HL-60/S4 treated with retinoic acid at 250 ng/mL for 4 days and 3 days (cell line): ENCODE data around the gene OXCT2.
"Not testable (repeated sequence)": the region's sequence is repeated elsewhere in the genome, so short reads cannot be mapped to it uniquely, and the experiment has no call there.

Experiments
- in situ Hi-C: fragments of 300-500 bp; cut with MboI; formaldehyde crosslinking; loops from 2 replicates; pipeline ENCODE4 v1.7.0; 2022; ENCODE audit warnings: low sequenced_read_pairs

The OXCT2 gene

DNA sequence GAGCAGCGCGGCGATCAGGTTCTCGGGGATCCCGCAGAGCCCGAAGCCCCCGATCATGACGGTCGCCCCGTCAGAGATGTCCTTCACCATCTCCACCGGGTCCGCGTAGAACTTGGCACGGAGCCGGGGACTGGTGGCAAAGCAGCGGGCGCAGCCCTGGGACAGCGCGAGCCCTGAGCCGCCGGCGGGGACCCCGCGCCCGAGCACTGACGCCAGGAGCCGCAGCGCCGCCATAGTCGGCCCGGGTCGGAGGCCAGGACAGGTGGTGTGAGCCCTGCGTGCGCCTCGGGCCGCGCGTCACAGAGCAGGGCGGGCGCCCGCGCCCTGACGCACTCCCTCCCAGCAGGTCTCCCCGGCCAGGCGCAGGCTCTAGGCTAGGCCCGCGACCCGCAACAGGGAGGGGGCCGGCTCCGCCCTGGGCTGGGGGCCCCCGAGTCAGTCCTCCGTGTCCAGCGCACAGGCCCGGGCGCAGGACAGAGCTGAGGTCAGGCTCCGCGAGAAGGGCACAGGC lies at the start of gene OXCT2:
TSS of gene OXCT2 (minus strand) at position 327 of the 511 bp plus-strand sequence. CDS start at position 234, 93 bp downstream.
- in situ Hi-C loops: not testable (repeated sequence)

DNA sequence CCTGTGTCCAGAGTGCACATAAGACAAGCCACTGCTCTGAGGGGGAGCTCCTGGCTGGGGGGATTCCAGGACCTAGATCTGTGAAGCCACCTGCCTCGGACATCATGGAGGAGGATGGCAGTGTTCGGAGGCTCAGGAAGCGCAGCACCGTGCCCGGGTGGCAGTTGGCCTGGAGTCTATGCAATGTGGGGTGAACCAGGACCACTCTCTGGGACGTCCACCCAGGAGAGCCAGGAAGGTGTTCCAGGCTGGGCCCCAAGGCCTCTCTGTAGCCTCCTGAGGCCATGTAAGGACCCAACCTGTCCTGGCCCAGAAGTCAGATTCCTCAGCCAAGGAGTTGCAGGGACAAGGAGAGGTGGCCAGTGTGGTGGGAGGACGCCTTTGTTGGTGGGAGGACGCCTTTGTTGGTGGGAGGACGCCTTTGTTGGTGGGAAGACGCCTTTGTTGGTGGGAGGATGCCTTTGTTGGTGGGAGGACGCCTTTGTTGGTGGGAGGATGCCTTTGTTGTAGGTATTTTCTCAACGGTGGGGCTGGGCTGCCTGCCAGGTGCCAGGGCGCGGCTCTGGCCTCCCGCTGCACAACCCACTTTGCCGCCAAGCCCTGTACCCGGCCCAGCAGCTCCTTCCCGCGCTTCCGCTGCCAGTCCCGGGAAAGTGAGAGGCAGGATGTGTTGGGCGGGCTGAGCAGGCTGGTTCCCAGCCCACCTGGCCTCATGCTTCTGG lies 48.1 kb upstream of the OXCT2 start:
- in situ Hi-C loops: loop anchor here (10.0 kb wide), 1 partner anchor 156 kb away; no protein-coding TSS in a partner anchor

DNA sequence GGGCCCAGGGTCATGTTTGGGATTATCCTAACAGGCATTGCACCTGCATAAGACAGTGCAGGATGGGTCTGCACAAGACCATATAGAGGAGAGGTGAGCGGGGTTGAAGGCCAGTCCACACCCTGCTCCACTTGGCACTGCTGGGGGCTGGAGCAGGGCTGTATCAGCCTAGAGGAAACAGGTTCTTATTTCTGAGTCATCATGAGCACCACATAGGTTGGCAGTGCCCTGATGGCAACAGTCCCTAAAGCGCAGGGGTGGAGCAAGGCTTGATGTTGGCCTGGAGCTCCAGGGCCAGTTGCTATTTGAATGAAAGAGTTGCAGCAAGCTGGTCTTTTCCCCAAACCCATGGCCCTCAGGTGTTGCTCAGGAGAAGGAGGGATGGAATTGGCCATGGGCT lies 47.3 kb upstream of the OXCT2 start:
- in situ Hi-C loops: loop anchor here (10.0 kb wide), 1 partner anchor 156 kb away; no protein-coding TSS in a partner anchor

DNA sequence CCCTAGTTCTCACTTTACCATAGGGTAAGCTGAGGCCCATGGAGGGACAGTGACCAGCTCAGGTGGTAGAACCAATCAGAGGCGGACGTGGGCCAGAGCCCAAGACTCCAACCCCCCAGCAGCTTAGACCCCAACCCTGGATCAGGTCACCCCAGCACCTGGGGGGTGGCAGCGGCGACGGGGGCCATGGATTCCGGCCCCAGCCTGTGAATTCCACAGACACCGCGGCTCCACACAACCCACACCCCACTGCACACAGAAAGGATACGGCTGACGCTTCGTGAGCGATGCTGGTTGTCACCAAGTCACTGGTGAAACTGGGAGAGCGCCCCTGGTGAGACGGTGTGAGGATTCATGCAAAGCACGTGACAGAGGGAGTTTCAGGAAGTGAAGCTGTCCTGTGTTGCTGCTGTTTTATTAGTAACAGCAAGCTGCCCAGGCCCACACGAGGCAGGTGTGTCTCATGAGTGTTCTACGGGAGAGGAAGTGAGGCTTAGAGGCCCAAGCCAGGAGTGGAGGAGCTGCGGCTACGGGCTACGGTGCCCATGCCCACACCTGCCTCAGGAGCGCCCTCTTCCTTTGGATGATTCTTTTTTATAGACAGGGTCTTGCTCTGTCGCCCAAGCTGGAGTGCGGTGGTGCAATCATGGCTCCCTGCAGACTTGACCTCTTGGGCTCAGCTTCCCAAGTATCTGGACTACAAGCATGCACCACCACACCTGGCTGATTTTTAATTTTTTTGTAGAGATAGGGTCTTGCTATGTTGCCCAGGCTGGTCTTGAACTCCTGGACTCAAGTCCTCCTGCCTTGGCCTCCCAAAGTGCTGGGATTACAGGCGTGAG lies 46.2 kb upstream of the OXCT2 start:
- in situ Hi-C loops: loop anchor here (10.0 kb wide), 1 partner anchor 157 kb away; no protein-coding TSS in a partner anchor

DNA sequence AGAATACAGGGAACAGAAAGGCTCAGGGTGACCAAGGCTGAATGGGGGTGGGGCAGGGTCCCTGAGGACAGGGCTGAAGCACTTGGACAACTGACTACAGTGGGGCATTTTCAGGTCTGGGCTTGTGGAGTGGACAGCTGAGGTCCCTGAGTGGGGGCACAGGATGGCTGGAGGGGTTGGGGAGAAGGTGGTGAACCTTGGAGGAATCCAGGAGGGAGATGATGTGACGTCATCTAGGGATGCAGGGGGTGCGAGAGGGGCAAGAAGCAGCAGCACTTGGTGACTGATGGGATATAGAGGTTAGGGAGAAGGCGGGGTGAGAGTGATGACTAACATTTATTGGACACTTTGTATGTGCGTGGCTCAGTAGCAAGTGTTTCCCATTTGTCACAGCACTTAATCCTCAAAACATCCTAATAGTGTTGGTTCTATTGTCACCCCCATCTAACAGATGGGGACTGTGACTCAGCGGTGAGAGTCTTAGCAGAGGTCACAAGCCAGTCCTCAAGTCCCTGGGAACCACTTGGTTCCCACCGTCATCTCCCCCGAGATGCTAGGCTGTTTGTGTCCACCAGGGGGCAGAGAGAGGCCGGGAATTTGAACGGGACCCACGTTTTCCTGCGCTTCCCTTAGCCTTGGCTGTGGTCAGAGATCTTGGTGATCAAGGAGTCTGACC lies 45.4 kb upstream of the OXCT2 start:
- in situ Hi-C loops: loop anchor here (10.0 kb wide), 1 partner anchor 158 kb away; no protein-coding TSS in a partner anchor

DNA sequence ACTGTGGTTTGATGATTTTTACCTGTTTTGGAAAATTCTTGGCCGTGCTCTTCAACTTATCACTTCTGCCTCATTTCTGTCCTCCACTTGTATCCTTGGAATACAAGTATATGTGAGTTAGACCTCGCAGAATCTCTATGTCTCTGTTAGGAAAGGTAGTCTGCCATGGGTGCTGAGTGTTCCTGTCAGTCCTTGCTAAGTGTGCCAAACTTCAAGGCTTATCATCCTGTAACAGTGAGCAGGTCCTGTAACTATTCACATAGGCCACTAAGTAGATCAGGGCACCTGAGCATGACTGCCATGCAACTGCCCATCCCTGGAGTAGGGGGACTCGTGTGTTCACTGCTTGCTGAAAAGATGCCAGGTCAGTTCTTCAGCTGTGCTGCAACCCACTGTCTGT lies 41.8 kb upstream of the OXCT2 start:
- in situ Hi-C loops: loop anchor here (10.0 kb wide), 1 partner anchor 162 kb away; no protein-coding TSS in a partner anchor

DNA sequence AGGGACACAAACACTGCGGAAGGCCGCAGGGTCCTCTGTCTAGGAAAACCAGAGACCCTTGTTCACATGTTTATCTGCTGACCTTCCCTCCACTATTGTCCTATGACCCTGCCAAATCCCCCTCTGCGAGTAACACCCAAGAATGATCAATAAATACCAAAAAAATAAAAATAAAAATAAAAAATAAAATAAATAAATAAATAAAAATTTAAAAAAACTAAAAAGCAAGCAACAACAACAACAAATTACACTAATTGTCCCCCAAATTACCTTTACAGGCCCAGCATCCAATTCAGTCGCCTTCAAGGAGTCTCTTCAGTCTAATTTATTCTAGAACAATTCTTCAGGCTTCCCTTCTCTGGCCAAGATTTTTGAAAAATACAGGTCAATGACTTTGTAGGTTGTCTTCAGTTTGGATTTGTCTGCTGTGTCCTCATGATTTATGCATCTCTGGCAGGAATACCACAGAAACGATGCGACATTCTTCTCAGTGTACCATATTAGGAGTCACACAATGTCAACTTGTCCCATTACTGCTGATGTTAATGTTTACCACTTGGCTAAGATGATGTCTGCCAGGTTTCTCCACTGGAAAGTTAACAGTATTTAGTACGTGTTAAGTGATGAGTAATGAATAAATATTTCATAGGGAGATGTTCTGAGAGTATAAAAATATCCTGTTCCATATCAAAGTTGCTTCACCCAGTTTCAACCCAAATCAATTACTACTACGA lies 37.8 kb upstream of the OXCT2 start:
- in situ Hi-C loops: no loop called here

DNA sequence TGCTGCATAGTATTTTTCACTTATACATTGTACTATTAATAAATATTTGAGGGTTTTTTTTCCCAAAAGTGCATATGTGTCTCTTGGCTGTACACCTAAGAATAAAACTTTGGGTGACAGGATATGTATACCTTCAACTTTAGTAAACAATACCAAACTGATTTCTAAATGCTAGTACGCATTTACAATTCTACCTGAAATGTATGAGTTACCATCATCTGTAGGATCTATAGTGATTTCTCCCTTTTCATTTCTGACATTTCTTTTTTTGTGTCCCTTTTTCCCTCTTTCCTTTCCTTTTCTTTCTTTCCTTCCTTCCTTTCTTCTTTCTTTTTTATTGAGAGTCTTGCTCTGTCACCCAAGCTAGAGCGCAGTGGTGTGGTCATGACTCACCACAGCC lies 34.2 kb upstream of the OXCT2 start:
- in situ Hi-C loops: no loop called here

DNA sequence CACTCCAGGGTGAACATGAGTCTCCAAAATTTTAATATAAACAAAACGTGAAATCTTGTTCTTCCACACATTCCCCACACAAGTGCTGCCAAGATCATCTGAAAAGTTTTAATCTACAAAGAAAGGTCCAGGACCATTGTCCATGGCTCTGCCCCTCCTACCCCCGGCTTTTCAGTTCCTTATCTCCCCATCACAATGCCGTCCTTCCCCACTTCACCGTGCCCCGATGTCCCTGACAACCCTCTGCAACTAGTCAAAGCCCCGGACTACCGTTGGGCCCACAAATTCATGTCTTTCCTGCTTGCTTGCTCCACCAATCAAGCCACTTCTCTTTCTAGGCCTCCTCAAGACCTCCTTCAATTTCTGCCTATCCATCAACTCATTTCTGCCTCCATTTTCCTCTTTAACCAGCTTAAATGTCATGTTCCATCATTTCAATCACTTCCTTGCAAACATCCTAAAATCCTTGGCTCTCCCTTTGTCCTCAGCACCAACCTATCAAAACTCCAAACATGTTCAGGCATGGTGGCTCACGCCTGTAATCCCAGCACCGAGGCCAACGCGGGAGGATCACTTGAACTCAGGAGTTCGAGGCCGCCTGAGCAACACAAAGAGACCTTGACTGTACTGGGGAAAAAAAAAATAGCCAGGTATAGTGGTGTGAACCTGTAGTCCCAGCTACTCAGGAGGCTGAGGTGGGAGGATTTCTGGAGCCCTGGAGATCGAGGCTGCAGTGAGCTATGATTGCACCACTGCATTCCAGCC lies 31.5 kb upstream of the OXCT2 start:
- in situ Hi-C loops: no loop called here

DNA sequence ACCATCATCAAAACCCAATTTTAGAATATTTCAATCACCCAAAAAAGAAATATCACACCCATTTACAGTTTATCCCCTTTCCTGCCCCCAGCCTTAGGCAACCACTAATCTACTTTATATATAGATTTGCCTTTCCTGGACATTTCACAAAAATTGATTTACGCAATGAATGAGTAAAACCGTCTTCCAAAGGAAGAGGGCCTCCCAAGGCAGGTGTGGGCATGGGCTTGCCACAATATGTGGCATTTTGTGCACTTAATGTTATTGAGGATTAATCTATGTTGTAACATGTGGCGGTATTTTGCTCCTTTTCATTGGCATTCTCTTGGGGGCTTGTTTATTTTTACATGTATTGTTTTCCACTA lies 29.3 kb upstream of the OXCT2 start:
- in situ Hi-C loops: no loop called here

DNA sequence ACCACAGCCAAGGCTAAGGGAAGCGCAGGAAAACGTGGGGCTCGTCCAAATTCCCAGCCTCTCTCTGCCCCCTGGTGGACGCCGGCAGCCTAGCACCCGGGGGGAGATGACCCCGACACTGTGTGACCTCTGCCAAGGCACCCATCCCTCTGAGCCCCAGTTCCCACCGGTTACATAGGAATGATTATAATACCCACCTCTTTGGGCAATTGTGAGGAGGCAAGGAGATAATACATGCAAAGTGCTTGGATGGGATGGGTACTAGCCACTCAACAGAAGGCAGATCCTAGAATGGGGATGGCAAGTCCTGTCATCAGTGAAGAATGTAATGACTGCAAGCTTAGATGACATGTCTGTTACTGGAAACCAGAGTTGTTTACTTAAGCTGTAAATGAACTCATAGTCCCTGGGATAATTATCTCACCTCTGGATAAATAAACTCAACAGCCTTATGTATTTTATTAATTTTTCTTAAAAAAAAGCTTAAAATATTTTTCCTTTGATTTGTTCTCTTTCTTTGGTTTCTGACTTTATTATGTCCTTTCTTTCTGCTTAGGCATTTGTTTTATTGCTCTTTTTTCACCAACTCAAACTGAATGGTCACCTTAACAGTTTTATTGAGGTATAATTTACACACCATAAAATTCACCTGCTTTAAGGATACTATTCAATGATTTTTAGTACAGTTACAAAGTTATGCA lies 28.8 kb upstream of the OXCT2 start:
- in situ Hi-C loops: no loop called here

DNA sequence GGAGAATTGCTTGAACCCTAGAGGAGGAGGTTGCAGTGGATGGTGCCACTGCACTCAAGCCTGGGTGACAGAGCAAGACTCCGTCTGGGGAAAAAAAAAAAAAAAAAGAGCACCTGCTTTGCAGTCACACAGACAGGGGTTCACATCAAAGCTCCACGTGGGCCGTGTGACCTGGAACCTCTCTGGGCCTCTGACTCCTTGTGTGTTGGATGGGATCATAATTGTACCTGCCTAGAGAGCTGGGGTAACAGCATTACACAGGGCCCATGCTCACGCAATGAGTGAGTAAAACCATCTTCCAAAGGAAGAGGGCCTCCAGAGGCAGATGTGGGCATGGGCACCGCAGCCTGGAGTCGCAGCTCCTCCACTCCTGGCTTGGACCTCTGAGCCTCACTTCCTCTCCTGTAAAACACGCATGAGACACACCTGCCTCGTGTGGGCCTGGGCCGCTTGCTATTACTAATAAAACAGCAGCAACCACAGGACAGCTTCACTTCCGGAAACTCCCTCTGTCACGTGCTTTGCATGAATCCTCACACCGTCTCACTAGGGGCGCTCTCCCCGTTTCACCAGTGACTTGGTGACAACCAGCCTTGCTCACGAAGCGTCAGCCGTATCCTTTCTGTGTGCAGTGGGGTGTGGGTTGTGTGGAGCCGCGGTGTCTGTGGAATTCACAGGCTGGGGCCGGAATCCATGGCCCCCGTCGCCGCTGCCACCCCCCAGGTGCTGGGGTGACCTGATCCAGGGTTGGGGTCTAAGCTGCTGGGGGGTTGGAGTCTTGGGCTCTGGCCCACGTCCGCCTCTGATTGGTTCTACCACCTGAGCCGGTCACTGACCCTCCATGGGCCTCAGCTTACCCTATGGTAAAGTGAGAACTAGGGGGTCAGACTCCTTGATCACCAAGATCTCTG lies 28.0 kb upstream of the OXCT2 start:
- in situ Hi-C loops: not testable (repeated sequence)

DNA sequence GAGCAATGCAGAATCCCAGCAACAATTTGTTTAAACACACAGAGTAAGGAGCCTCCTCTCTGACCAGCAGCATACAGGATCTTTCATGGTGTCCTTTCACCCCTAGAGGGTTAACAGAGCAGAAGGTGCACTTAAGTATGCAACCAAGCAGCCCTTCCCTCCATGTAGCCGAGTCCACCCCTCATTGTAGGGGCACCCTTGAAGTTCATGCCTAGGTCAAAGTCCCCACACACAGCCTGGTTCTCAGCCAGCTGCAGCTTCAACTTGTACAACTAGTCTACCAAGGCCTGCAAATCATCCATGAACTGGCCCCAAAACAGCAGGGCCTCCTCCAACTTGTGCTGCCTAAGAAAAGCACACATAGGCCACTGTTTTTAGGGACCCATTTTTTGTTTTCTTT lies 24.5 kb upstream of the OXCT2 start:
- in situ Hi-C loops: no loop called here

DNA sequence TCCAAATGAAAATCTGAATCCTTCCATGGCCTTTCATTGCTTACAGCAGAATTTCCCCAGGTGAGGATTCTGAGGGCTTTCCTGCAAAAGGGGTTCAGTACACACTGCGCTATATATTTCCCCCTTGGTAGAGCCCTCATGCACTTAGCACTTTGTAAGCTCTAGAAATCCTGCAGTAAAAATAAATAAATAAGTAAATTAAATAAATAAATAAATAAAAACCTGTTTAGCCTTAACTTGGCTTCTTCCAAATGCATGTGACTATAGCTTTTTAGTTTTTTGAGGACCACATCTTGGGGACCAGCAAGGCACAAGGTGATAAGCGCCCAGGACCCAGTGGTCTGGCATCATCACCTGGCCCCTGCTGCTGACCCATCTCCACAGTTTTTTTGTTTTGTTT lies 20.7 kb upstream of the OXCT2 start:
- in situ Hi-C loops: no loop called here

DNA sequence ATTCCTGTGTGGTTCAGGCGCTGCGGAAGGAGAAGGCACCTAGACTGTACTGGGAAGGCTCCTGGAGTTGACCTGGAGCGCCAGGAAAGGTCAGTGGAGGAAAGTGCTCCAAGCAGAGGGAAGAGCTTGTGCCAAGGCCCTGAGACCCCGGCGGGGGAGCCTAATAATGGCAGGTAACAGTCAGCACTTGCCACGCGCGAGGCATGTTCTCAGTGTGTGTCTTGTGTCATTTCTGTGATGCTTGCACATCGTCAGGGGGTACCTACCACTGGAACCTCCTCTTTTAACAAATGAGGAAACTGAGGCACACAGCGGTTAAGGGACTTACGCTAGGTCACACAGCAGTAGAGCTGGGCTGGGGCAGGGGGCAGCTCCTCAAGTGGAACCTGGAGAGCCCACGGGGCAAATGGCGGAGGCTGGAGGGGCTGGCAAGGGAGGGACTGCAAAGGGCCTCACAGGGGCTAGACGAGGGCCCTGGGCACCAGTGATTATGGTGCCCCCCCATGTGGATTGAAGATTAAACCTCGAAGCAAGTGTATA lies 18.5 kb upstream of the OXCT2 start:
- in situ Hi-C loops: no loop called here

DNA sequence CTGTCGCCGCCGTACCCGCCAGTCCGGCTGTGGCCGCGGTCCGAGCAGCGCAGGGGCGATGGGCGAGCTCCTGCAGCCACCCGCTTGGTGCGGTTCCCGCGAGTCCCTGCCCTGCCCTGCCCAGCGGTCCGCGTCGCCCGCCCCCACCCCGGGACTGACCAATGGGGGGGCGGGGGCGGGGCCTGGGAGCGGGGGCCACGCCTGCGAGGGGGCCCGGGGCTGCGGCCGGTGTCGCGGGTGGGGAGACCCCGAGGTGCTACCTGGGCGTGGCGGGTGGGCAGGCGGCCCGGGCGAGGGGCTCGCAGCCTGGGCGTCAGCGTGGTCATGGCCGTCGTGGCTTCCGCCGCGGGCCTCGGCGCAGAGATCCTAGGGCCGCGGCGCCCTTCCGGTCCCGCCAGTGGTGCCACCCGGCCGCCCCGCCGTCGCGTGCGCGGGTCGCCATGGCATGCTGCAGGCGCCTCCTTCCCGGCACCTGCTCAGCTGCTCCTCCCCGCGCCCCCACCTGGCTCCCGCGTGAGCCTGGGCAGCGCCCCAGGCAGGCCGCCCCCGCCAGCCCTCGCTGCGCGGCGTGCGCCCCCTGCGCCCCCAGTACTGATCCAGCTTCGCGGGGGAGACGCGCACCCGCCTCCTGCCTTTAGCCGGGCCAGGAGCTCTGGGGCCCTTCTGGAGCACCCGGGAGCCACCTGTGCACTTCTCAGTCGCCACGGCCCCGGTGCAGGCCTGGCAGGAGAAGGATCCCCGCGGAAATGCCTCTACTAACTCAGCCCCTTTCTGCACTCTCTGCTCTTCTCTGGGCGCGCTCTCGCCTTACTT lies 17.8 kb upstream of the OXCT2 start, which contains the start of gene BMP8B:
TSS of gene BMP8B (minus strand) at position 108 of the 813 bp plus-strand sequence. CDS start 380 bp downstream, outside the sequence.
- in situ Hi-C loops: no loop called here

DNA sequence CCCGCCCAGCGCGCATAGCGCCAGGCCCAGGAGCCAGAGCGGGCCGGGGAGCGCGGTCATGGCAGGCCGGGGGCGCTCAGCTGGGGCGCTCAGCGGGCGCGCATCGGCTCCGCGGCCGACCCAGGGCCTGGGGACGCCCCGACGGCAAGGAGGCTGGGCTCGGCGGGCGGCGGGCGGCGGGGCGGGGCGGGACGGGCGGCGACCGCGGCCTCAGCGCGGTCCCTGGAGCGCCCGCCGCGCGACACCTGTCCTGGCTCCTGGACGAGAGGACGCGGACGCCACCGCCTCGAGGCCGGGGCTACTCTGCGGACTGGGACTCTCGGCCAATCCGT lies 17.2 kb upstream of the OXCT2 start:
- in situ Hi-C loops: no loop called here
